Nephron (organoid): ENCODE measurements around the gene SPATS2.
"Not testable (repeated sequence)": the region's sequence is repeated elsewhere in the genome, so short reads cannot be mapped to it uniquely, and the experiment has no call there.

Experiments used
- H3K27ac Mint-ChIP-seq, 3 experiments: 2 replicates each; pipeline ENCODE4 v1.8.0; 2020; ENCODE audit warnings: mixed read lengths in 3 of 3, mild to moderate bottlenecking in 2 of 3, moderate library complexity in 1 of 3
- H3K27me3 Mint-ChIP-seq: 2 replicates; pipeline ENCODE4 v1.8.0; 2021; ENCODE audit warnings: low read depth, mild to moderate bottlenecking, moderate library complexity, mixed read lengths
- H3K36me3 Mint-ChIP-seq: 2 replicates; pipeline ENCODE4 v1.8.0; 2020; ENCODE audit warnings: low read depth, mixed read lengths
- H3K4me1 Mint-ChIP-seq: 2 replicates; pipeline ENCODE4 v1.8.0; 2020; ENCODE audit warnings: mixed read lengths
- H3K4me3 Mint-ChIP-seq, 3 experiments: 2 replicates each; pipeline ENCODE4 v1.8.0; 2020; ENCODE audit warnings: mild to moderate bottlenecking in 3 of 3, mixed read lengths in 3 of 3, moderate library complexity in 2 of 3
- H3K9me3 Mint-ChIP-seq: 2 replicates; pipeline ENCODE4 v1.8.0; 2020; ENCODE audit warnings: mixed read lengths
- CTCF ChIP-seq, 3 experiments: fragments of 200-600 bp; sonication (generic); IDR thresholded peaks; one replicate each; pipeline ENCODE4 v1.5.0; 2021; ENCODE audit warnings: antibody characterized with exemption in 3 of 3; ENCODE audit not compliant: unreplicated experiment in 3 of 3

Gene SPATS2

GRCh38 chr12:49503674-49504180, 136.5 kb downstream of the SPATS2 start:
- peak overlapping the region; percentile 57 to 87 (median 74) for H3K27ac Mint-ChIP-seq
- no peak for TF ChIP-seq CTCF (IDR thresholded peaks at IDR 0.05; ENCODE audit: unreplicated experiment in 3 of 3)
- no peaks in the 10 kb centered on the region for H3K9me3 Mint-ChIP-seq
- H3K4me3 Mint-ChIP-seq = no peak overlapping the region
- no peaks in the 10 kb centered on the region for H3K4me1 Mint-ChIP-seq
- H3K27me3 Mint-ChIP-seq = no peaks in the 10 kb centered on the region
- H3K36me3 Mint-ChIP-seq = peaks cover 56% of the 10 kb centered on the region

- no peak overlapping the region for H3K27ac Mint-ChIP-seq
- H3K36me3 Mint-ChIP-seq = peaks cover 39% of the 10 kb centered on the region
- no peak overlapping the region for H3K4me3 Mint-ChIP-seq
- TF ChIP-seq CTCF (IDR thresholded peaks at IDR 0.05; ENCODE audit: unreplicated experiment in 3 of 3) = no peak
- no peaks in the 10 kb centered on the region for H3K4me1 Mint-ChIP-seq
- no peaks in the 10 kb centered on the region for H3K27me3 Mint-ChIP-seq
- H3K9me3 Mint-ChIP-seq = no peaks in the 10 kb centered on the region
Observed at GRCh38 chr12:49505672-49506071, 138.4 kb downstream of the SPATS2 start.

GRCh38 chr12:49507139-49507538, 139.9 kb downstream of the SPATS2 start:
- Mint-ChIP-seq H3K27me3 (no peaks in the 10 kb centered on the region), H3K9me3 (no peaks in the 10 kb centered on the region), H3K4me3 (no peak overlapping the region), H3K27ac (no peak overlapping the region), H3K36me3 (peaks cover 27% of the 10 kb centered on the region), H3K4me1 (no peaks in the 10 kb centered on the region)
- no peak for TF ChIP-seq CTCF (IDR thresholded peaks at IDR 0.05; ENCODE audit: unreplicated experiment in 3 of 3)

GRCh38 chr12:49509681-49510080, 142.4 kb downstream of the SPATS2 start:
- peaks cover 16% of the 10 kb centered on the region for H3K36me3 Mint-ChIP-seq
- H3K4me1 Mint-ChIP-seq, H3K27ac Mint-ChIP-seq, H3K9me3 Mint-ChIP-seq, H3K27me3 Mint-ChIP-seq, H3K4me3 Mint-ChIP-seq: not testable (repeated sequence)

GRCh38 chr12:49511410-49511809, 144.1 kb downstream of the SPATS2 start:
- H3K36me3 Mint-ChIP-seq = peaks cover 11% of the 10 kb centered on the region
- no peak overlapping the region for H3K4me3 Mint-ChIP-seq
- no peaks in the 10 kb centered on the region for H3K9me3 Mint-ChIP-seq
- no peaks in the 10 kb centered on the region for H3K27me3 Mint-ChIP-seq
- TF ChIP-seq CTCF (IDR thresholded peaks at IDR 0.05; ENCODE audit: unreplicated experiment in 3 of 3) = no peak
- no peaks in the 10 kb centered on the region for H3K4me1 Mint-ChIP-seq
- no peak overlapping the region for H3K27ac Mint-ChIP-seq

GRCh38 chr12:49512546-49512945, 145.3 kb downstream of the SPATS2 start:
- Mint-ChIP-seq H3K9me3 (no peaks in the 10 kb centered on the region), H3K4me3 (no peak overlapping the region), H3K4me1 (no peaks in the 10 kb centered on the region), H3K36me3 (peaks cover 8% of the 10 kb centered on the region), H3K27me3 (no peaks in the 10 kb centered on the region), H3K27ac (no peak overlapping the region)
- no peak for TF ChIP-seq CTCF (IDR thresholded peaks at IDR 0.05; ENCODE audit: unreplicated experiment in 3 of 3)
